ENCODE measurements around the gene MEIS2.

Gene MEIS2

GRCh38 chr15:37100109-37100965, at the start of gene MEIS2:
Gene MEIS2, minus strand, starts transcription at chr15:37100549. Its CDS starts 1,083 bp downstream, at chr15:37099466.
- H3K27me3 ChIP-seq (ENCODE audit: insufficient read depth, low read length, poor library complexity, severe bottlenecking) = no peaks in the 10 kb centered on the region
- H3K79me2 ChIP-seq (ENCODE audit: insufficient read depth, low read length) = no peaks in the 10 kb centered on the region
- H3K9me2 ChIP-seq (replicated peaks; ENCODE audit: low read depth, low read length) = no peaks in the 10 kb centered on the region
- no peaks in the 10 kb centered on the region for H4K20me1 ChIP-seq (ENCODE audit: insufficient read depth, low read length, poor library complexity, severe bottlenecking)
- H3K4me2 ChIP-seq (ENCODE audit: low read depth, low read length, poor library complexity, severe bottlenecking) = no peak within 1 kb of the TSS
- H3K4me3 ChIP-seq (ENCODE audit: low read length, poor library complexity, severe bottlenecking) = no peak within 1 kb of the TSS
- H3F3A ChIP-seq (ENCODE audit: low read depth) = no peaks in the 10 kb centered on the region
- no peak within 1 kb of the TSS for H3K9ac ChIP-seq (ENCODE audit: low read depth, low read length, poor library complexity, severe bottlenecking)
- TF ChIP-seq, protein P1, sequence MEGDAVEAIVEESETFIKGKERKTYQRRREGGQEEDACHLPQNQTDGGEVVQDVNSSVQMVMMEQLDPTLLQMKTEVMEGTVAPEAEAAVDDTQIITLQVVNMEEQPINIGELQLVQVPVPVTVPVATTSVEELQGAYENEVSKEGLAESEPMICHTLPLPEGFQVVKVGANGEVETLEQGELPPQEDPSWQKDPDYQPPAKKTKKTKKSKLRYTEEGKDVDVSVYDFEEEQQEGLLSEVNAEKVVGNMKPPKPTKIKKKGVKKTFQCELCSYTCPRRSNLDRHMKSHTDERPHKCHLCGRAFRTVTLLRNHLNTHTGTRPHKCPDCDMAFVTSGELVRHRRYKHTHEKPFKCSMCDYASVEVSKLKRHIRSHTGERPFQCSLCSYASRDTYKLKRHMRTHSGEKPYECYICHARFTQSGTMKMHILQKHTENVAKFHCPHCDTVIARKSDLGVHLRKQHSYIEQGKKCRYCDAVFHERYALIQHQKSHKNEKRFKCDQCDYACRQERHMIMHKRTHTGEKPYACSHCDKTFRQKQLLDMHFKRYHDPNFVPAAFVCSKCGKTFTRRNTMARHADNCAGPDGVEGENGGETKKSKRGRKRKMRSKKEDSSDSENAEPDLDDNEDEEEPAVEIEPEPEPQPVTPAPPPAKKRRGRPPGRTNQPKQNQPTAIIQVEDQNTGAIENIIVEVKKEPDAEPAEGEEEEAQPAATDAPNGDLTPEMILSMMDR (conservative IDR thresholded peaks at IDR 0.05; ENCODE audit: low read length) = no peak
- no peak for TF ChIP-seq EZH2phosphoT487 (IDR thresholded peaks at IDR 0.05; ENCODE audit: borderline replicate concordance)
- H2AFZ ChIP-seq (ENCODE audit: low read length) = no peak within 1 kb of the TSS
- H3K9me3 ChIP-seq (ENCODE audit: insufficient read depth, low read depth, low read length) = no peaks in the 10 kb centered on the region
- no peaks in the 10 kb centered on the region for H3K36me3 ChIP-seq (ENCODE audit: insufficient read depth, low read length)
- H3K4me1 ChIP-seq (ENCODE audit: insufficient read depth, low read length, poor library complexity, severe bottlenecking) = no peaks in the 10 kb centered on the region

DNA sequence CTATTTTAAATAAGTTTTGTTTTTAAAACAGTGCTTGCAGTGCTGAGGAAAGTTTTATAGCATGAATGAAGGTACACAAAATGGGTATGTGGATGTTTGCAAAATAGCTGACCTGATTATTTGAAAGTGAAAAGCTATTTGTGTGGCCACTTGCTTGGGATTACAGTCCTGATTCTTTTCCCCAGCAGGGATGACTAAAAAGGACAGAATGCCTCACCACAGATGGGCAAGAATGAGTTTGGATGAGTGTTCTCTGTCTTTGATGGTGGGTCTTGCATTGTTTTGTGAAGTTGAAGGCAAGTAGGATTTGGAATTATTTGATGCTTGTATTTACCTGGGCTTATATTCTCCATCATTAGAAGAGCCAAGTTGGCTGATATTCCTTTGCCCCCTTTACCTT, 48.8 kb upstream of the MEIS2 start:
- Histone ChIP-seq H3K9me2 (replicated peaks; ENCODE audit: low read depth, low read length) (no peaks in the 10 kb centered on the region), H3K9me3 (ENCODE audit: insufficient read depth, low read depth, low read length) (no peaks in the 10 kb centered on the region), H3F3A (ENCODE audit: low read depth) (no peaks in the 10 kb centered on the region), H3K27me3 (ENCODE audit: insufficient read depth, low read length, poor library complexity, severe bottlenecking) (peaks cover 66% of the 10 kb centered on the region), H4K20me1 (ENCODE audit: insufficient read depth, low read length, poor library complexity, severe bottlenecking) (no peaks in the 10 kb centered on the region), H2AFZ (ENCODE audit: low read length) (no peak overlapping the region), H3K79me2 (ENCODE audit: insufficient read depth, low read length) (no peaks in the 10 kb centered on the region), H3K4me2 (ENCODE audit: low read depth, low read length, poor library complexity, severe bottlenecking) (no peak overlapping the region), H3K36me3 (ENCODE audit: insufficient read depth, low read length) (no peaks in the 10 kb centered on the region), H3K4me1 (ENCODE audit: insufficient read depth, low read length, poor library complexity, severe bottlenecking) (no peaks in the 10 kb centered on the region), H3K4me3 (ENCODE audit: low read length, poor library complexity, severe bottlenecking) (no peak overlapping the region), H3K9ac (ENCODE audit: low read depth, low read length, poor library complexity, severe bottlenecking) (no peak overlapping the region)
- TF ChIP-seq, protein P1 (conservative IDR thresholded peaks at IDR 0.05; ENCODE audit: low read length) = no peak
- no peak for TF ChIP-seq EZH2phosphoT487 (IDR thresholded peaks at IDR 0.05; ENCODE audit: borderline replicate concordance)

- Histone ChIP-seq H3K4me1 (ENCODE audit: insufficient read depth, low read length, poor library complexity, severe bottlenecking) (no peaks in the 10 kb centered on the region), H2AFZ (ENCODE audit: low read length) (no peak overlapping the region), H3K79me2 (ENCODE audit: insufficient read depth, low read length) (no peaks in the 10 kb centered on the region), H4K20me1 (ENCODE audit: insufficient read depth, low read length, poor library complexity, severe bottlenecking) (no peaks in the 10 kb centered on the region), H3K4me3 (ENCODE audit: low read length, poor library complexity, severe bottlenecking) (no peak overlapping the region), H3K9ac (ENCODE audit: low read depth, low read length, poor library complexity, severe bottlenecking) (no peak overlapping the region), H3K36me3 (ENCODE audit: insufficient read depth, low read length) (no peaks in the 10 kb centered on the region), H3K27me3 (ENCODE audit: insufficient read depth, low read length, poor library complexity, severe bottlenecking) (peaks cover 70% of the 10 kb centered on the region), H3K4me2 (ENCODE audit: low read depth, low read length, poor library complexity, severe bottlenecking) (no peak overlapping the region), H3K9me3 (ENCODE audit: insufficient read depth, low read depth, low read length) (no peaks in the 10 kb centered on the region), H3F3A (ENCODE audit: low read depth) (no peaks in the 10 kb centered on the region), H3K9me2 (replicated peaks; ENCODE audit: low read depth, low read length) (no peaks in the 10 kb centered on the region)
- TF ChIP-seq EZH2phosphoT487 (IDR thresholded peaks at IDR 0.05; ENCODE audit: borderline replicate concordance) = no peak
These were observed 48.4 kb upstream of the MEIS2 start for GRCh38 chr15:37148714-37149113.
